WI38 (cell line): ENCODE results near the gene ME3.

Experiments used
- H3K4me3 ChIP-seq: 2 replicates; pipeline ENCODE4 v1.5.1; 2011; ENCODE audit warnings: low read depth, mild to moderate bottlenecking, control low read depth, low read length
- CTCF ChIP-seq: IDR thresholded peaks from 2 replicates; pipeline ENCODE4 v1.5.1; 2012; ENCODE audit warnings: low read depth, mild to moderate bottlenecking, control low read depth, low read length

The ME3 gene

DNA sequence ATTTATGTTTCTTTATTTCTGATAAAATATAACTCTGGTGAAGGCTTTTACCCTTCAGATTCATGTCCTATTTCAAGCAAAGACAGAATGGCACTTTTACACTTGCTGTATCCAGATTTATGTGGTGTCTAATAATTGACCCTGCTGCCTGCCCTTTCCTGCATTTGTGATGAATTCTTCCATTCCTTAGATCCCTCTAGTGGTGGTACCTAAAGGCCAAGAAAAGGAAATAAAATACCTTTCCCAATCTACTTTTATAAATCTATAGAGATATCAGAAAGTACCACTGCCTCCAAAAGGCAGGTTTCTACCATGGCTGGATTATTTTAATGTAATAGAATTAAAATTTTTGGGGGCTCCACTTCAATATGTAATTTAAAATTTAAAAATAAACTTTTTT, 263.6 kb downstream of the ME3 start:
- H3K4me3 ChIP-seq, result no peak overlapping the region

GRCh38 chr11:86403458-86403857, 269.0 kb downstream of the ME3 start:
- no peak overlapping the region for H3K4me3 ChIP-seq

More for the DNA sequence above, 263.6 kb downstream of the ME3 start:
- no peak for TF ChIP-seq CTCF

DNA sequence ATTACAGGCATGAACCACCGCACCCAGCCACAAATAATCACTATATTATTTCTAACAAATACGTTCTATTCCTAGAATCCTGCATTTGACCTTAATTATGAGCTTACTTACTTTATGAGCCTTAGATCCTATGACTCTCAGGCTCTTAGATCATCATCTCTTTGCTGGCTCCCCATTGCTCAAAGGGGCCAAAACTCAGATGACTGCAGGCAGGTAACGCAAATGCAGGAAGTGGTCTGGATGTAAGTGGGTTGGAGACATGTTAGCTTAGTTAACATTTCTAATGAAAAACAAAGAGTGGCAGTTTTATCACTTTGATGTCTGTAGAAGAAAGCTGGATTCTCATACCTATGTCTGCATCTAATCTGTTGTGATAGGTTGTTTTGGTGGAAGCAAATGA, 274.3 kb downstream of the ME3 start:
- no peak overlapping the region for H3K4me3 ChIP-seq
- TF ChIP-seq CTCF, result no peak

More at GRCh38 chr11:86403458-86403857, 269.0 kb downstream of the ME3 start:
- TF ChIP-seq CTCF, result no peak

DNA sequence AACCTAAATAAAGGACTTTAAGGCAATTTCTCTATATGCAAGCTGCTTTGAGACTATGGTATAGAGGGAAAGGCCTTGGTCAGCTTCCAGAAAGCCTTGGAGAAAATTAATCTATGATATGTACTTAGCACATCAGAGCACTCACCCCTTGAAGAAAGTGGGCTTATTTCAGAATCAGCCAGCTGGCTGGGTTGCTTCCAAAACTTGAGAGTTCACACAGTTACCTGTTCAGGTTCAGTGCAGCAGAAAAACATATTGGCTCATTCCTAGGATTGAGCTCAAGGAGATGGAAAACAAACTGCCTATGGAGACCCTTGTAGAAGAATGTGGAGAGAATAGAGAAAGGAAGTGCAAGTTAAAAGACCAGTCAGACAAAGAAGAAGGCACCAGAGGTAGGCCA, 275.1 kb downstream of the ME3 start:
- no peak for TF ChIP-seq CTCF
- no peak overlapping the region for H3K4me3 ChIP-seq

- peak overlapping the region; percentile 6; the same call in 1 of the 2 replicates for H3K4me3 ChIP-seq
- no peak for TF ChIP-seq CTCF
Observed at GRCh38 chr11:86396396-86396795, 276.0 kb downstream of the ME3 start.

DNA sequence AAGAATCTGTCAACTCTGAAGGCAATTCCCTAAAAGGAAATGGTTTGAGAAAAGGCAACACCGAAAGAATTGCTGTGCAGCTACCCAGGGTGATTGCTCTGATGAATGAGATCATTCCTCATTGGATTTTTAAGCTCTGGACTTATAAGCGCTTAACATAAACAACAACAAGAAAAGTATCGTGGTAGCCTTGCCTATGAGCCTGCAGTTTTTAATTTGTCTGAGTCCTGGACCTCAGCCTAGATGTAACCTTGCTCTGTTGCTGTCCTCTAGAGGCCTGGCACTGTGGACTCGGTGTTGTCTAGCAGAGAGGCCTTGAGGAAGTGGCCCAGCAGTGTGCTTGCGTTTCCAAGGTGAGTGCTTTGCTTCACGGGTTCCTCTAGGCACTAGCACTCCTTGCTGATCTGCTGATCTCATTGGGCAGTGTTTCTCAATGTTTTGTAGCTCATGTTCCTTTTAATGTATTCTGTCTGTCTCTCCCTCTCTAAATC, 277.3 kb downstream of the ME3 start:
- no peak for TF ChIP-seq CTCF
- peak overlapping the region; percentile 34 for H3K4me3 ChIP-seq
